HepG2 (cell line): ENCODE measurements around the gene HMBS. TPM values are rescaled to one million over a fixed set of nuclear protein-coding genes. Genes with fewer than 3 reads are reported as not detected.

Experiments used
- ATF3 ChIP-seq: sonication (generic); formaldehyde crosslinking; IDR thresholded peaks from 2 replicates; pipeline ENCODE4 v1.4.0; 2020; ENCODE audit warnings: missing genetic modification reagents
- CC2D1A ChIP-seq: sonication (generic); formaldehyde crosslinking; IDR thresholded peaks from 2 replicates; pipeline ENCODE4 v1.8.1; 2023; ENCODE audit warnings: mild to moderate bottlenecking, missing genetic modification reagents
- HMGXB4 ChIP-seq, 2 experiments: sonication (generic) in 1 of 2; formaldehyde crosslinking in 1 of 2; IDR thresholded peaks; 2 replicates each; pipeline versions ENCODE4 v1.4.0 to v1.6.1; 2018 to 2020; ENCODE audit warnings: missing genetic modification reagents in 2 of 2, borderline replicate concordance in 1 of 2, low read depth in 1 of 2, mild to moderate bottlenecking in 1 of 2, missing biosample characterization in 1 of 2
- KAT8 ChIP-seq: IDR thresholded peaks from 2 replicates; pipeline ENCODE4 v1.6.1; 2016; ENCODE audit warnings: missing genetic modification reagents, missing compliant biosample characterization
- MED13 ChIP-seq: sonication (generic); formaldehyde crosslinking; IDR thresholded peaks from 2 replicates; pipeline ENCODE4 v1.5.0; 2020; ENCODE audit warnings: missing genetic modification reagents
- PBX2 ChIP-seq: IDR thresholded peaks from 2 replicates; pipeline ENCODE4 v1.6.1; 2016; ENCODE audit warnings: control low read depth
- REST ChIP-seq, 2 experiments: IDR thresholded peaks; 2 replicates each; pipeline ENCODE4 v1.6.1; 2011 to 2012; ENCODE audit warnings: low read length in 2 of 2, borderline replicate concordance in 1 of 2, low read depth in 1 of 2, mild to moderate bottlenecking in 1 of 2, moderate library complexity in 1 of 2
- TCF12 ChIP-seq, 2 experiments: fragments of 450-650 bp in 1 of 2; sonication (generic) in 1 of 2; formaldehyde crosslinking in 1 of 2; IDR thresholded peaks; 2 replicates each; pipeline versions ENCODE4 v1.6.1 to v1.8.0; 2017 to 2022; ENCODE audit warnings: antibody characterized with exemption in 1 of 2, mild to moderate bottlenecking in 1 of 2, missing genetic modification reagents in 1 of 2, moderate library complexity in 1 of 2
- TCF7 ChIP-seq: sonication (generic); IDR thresholded peaks from 2 replicates; pipeline ENCODE4 v1.6.1; 2016; ENCODE audit warnings: antibody characterized with exemption, low read depth
- ZNF329 ChIP-seq: sonication (generic); formaldehyde crosslinking; IDR thresholded peaks from 2 replicates; pipeline ENCODE4 v1.9.0; 2021; ENCODE audit warnings: low read depth, mild to moderate bottlenecking, missing genetic modification reagents
- ZNF776 ChIP-seq: sonication (generic); formaldehyde crosslinking; IDR thresholded peaks from 2 replicates; pipeline ENCODE4 v1.4.0; 2020; ENCODE audit warnings: mild to moderate bottlenecking, missing genetic modification reagents
- polyA plus RNA-seq, 8 experiments: library from polyadenylated mRNA; depleted of rRNA in 3 of 8; stranded (reverse) in 7 of 8; unstranded in 1 of 8; fragments of >200 nt; fragmentation: Illumina TruSeq in 4 of 8; extraction: Trizol in 4 of 8; gene quantifications; 2 replicates each; pipeline versions ENCODE4 v1.2.1 to v1.2.3, GENCODE V29; 2011 to 2016; ENCODE audit warnings: low read depth in 4 of 8, missing spikeins in 1 of 8, mixed read lengths in 1 of 8; ENCODE audit not compliant: insufficient read depth in 1 of 8
- total RNA-seq, 5 experiments: library from RNA; depleted of rRNA; stranded (reverse); fragments of >200 nt; fragmentation: Illumina TruSeq; extraction: Trizol; gene quantifications; 2 replicates each; pipeline ENCODE4 v1.2.3, GENCODE V29; 2016; ENCODE audit warnings: low read depth in 1 of 5

The HMBS gene
- total and polyA plus RNA-seq, 2 of the 13 experiments (the other 11 are each of a cell fraction or from before 2014, with no cell fraction given), result 9.4 to 46.9 TPM

- peak; percentile 72 to 82; a peak in 3 of 4 replicates for TF ChIP-seq HMGXB4 (CRISPR knock-in tag; IDR thresholded peaks at IDR 0.05; ENCODE audit: borderline replicate concordance in 1 of 2, low read depth in 1 of 2)
- no peak for TF ChIP-seq REST (IDR thresholded peaks at IDR 0.05; ENCODE audit: borderline replicate concordance in 1 of 2, low read depth in 1 of 2, low read length in 2 of 2)
- no peak for TF ChIP-seq TCF12 (IDR thresholded peaks at IDR 0.05)
- no peak for TF ChIP-seq TCF12 (CRISPR knock-in tag; IDR thresholded peaks at IDR 0.05)
- TF ChIP-seq KAT8 (CRISPR knock-in tag), result peak; percentile 86
- no peak for TF ChIP-seq MED13
- no peak for TF ChIP-seq CC2D1A (CRISPR knock-in tag)
- no peak for TF ChIP-seq ZNF776 (CRISPR knock-in tag)
- TF ChIP-seq TCF7, result no peak
- no peak for TF ChIP-seq PBX2 (CRISPR knock-in tag)
- TF ChIP-seq ZNF329 (CRISPR knock-in tag), result no peak
- TF ChIP-seq ATF3 (CRISPR knock-in tag), result no peak
Observed at GRCh38 chr11:119101759-119102423, 17.2 kb downstream of the HMBS start, which contains the start of gene DPAGT1 (continued).
